Activated T-cell treated with anti-CD3 and anti-CD28 coated beads, Interleukin-2, amount 50 U/mL, for 24 hours (primary cell): ENCODE measurements around the gene INTS14.
"Not testable (repeated sequence)": the region's sequence is repeated elsewhere in the genome, so short reads cannot be mapped to it uniquely, and the experiment has no call there.

Experiments used
- DNase-seq: peaks from one replicate; pipeline ENCODE4 v3.0.0-alpha.2; 2020
- H3K27ac Mint-ChIP-seq: 2 replicates; pipeline ENCODE4 v1.8.0; 2020; ENCODE audit warnings: mild to moderate bottlenecking, mixed read lengths
- H3K27me3 Mint-ChIP-seq: 2 replicates; pipeline ENCODE4 v1.8.0; 2020; ENCODE audit warnings: mixed read lengths
- H3K36me3 Mint-ChIP-seq: 2 replicates; pipeline ENCODE4 v1.8.0; 2020; ENCODE audit warnings: low read depth, mixed read lengths
- H3K4me1 Mint-ChIP-seq: 2 replicates; pipeline ENCODE4 v1.8.0; 2020; ENCODE audit warnings: low read depth, mixed read lengths
- H3K4me3 Mint-ChIP-seq: 2 replicates; pipeline ENCODE4 v1.8.0; 2020; ENCODE audit warnings: mild to moderate bottlenecking, moderate library complexity, mixed read lengths
- H3K9me3 Mint-ChIP-seq: 2 replicates; pipeline ENCODE4 v1.8.0; 2020; ENCODE audit warnings: mixed read lengths

Gene INTS14

DNA sequence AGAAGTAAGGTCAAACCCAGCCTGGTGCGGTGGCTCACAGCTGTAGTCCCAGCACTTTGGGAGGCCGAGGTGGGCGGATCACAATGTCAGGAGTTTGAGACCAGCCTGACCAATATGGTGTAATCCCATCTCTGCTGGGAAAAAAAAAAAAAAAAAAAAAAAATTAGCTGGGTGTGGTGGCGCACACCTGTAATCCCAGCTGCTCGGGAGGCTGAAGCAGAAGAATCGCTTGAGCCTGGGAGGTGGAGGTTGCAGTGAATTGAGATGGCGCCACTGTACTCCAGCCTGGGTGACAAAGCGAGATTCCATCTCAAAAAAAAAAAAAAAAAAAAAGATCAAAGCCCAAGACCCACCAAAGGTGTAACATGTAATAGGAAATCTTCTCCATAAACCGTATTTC, 61.6 kb downstream of the INTS14 start:
- Mint-ChIP-seq H3K36me3 (peaks cover 26% of the 10 kb centered on the region), H3K4me1 (peaks cover 18% of the 10 kb centered on the region)
- not testable (repeated sequence) for H3K27me3 Mint-ChIP-seq, H3K9me3 Mint-ChIP-seq, H3K4me3 Mint-ChIP-seq, DNase-seq, H3K27ac Mint-ChIP-seq

GRCh38 chr15:65547841-65548240, 63.1 kb downstream of the INTS14 start:
- H3K4me3 Mint-ChIP-seq: no peak overlapping the region
- no peak for DNase-seq
- H3K4me1 Mint-ChIP-seq: peaks cover 21% of the 10 kb centered on the region
- H3K27ac Mint-ChIP-seq: no peak overlapping the region
- no peaks in the 10 kb centered on the region for H3K9me3 Mint-ChIP-seq
- peaks cover 14% of the 10 kb centered on the region for H3K36me3 Mint-ChIP-seq
- H3K27me3 Mint-ChIP-seq: no peaks in the 10 kb centered on the region

DNA sequence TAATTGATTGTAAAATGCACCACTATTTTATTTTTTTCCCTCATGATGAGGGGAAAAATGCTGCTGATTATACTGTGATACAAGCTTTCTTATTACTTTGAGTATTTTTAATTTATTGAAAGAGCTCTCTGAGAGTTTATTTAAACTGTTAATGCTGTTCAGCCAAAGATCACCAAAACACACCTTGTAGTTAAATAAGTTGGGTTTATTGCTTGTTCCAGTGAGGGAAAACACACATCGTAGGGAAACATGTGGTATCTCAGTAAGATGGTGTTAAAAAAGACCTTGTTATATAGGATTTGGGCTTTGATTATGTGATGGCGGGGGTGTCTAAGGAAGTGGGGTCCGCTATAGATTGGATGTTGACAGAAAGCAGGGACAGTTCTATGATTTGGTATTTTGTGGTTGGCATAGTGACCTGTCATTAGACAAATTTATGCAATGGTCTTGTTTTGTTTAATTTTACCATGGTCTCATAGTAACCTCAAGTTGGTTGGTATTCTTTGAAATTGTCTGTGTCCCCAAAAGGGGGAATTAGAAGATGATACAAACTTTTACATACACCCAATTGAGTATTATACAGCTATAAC, 69.6 kb downstream of the INTS14 start:
- H3K36me3 Mint-ChIP-seq: peaks cover 21% of the 10 kb centered on the region
- H3K27me3 Mint-ChIP-seq: no peaks in the 10 kb centered on the region
- no peak overlapping the region for H3K27ac Mint-ChIP-seq
- no peak for DNase-seq
- H3K4me3 Mint-ChIP-seq: no peak overlapping the region
- H3K4me1 Mint-ChIP-seq: peaks cover 24% of the 10 kb centered on the region
- H3K9me3 Mint-ChIP-seq: no peaks in the 10 kb centered on the region

DNA sequence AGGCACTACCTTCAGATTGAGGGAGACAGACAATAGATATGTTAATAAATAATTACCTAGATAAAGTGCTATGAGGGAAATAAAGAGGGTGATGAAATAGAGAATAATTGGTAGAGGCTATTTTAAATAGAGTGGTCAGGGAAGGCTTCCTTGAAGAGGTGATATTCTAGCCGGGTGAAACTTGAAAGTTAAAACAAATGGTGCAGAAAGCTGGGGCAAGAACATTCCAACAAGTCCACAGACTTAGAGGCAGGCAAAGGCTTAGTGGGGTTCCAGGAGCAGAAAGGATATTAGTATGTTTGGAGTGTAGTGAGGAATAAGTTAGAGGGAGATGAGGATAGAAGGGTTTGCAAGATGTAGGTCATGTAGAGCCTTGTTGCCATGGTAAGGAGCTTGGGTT, 70.6 kb downstream of the INTS14 start:
- Mint-ChIP-seq H3K27me3 (no peaks in the 10 kb centered on the region), H3K4me1 (peaks cover 26% of the 10 kb centered on the region), H3K36me3 (peaks cover 29% of the 10 kb centered on the region), H3K9me3 (no peaks in the 10 kb centered on the region), H3K27ac (no peak overlapping the region), H3K4me3 (no peak overlapping the region)
- no peak for DNase-seq

- Mint-ChIP-seq H3K36me3 (peaks cover 52% of the 10 kb centered on the region), H3K4me3 (no peak overlapping the region), H3K9me3 (no peaks in the 10 kb centered on the region), H3K4me1 (peaks cover 43% of the 10 kb centered on the region), H3K27me3 (no peaks in the 10 kb centered on the region), H3K27ac (no peak overlapping the region)
- no peak for DNase-seq
Observed at GRCh38 chr15:65535192-65535591, 75.7 kb downstream of the INTS14 start.

- Mint-ChIP-seq H3K4me1 (peaks cover 42% of the 10 kb centered on the region), H3K4me3 (peak overlapping the region; percentile 23), H3K36me3 (peaks cover 43% of the 10 kb centered on the region), H3K27me3 (no peaks in the 10 kb centered on the region), H3K9me3 (no peaks in the 10 kb centered on the region), H3K27ac (peak overlapping the region; percentile 37)
- DNase-seq: no peak
Observed at GRCh38 chr15:65533057-65533756, 77.7 kb downstream of the INTS14 start.

DNA sequence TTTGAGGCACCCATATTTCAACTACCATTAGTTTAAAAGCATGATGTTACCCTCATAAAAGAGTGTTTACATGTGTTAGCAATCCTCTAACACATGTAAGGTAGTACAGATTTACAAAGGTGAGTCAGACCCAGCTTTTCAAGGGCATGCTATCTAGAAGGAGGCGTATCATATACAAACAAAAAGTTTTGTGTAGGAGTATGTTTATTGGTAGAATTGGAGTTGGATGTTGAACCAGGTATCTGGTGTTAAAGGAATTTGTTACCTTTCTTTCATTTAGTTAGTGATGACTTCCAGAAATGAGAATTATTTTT, 78.2 kb downstream of the INTS14 start:
- H3K4me3 Mint-ChIP-seq: peak overlapping the region; percentile 38
- peak overlapping the region; percentile 37 for H3K27ac Mint-ChIP-seq
- DNase-seq: no peak
- peaks cover 39% of the 10 kb centered on the region for H3K4me1 Mint-ChIP-seq
- H3K36me3 Mint-ChIP-seq: peaks cover 40% of the 10 kb centered on the region
- no peaks in the 10 kb centered on the region for H3K27me3 Mint-ChIP-seq
- no peaks in the 10 kb centered on the region for H3K9me3 Mint-ChIP-seq

GRCh38 chr15:65530318-65531111, 80.4 kb downstream of the INTS14 start, which contains the start of gene HACD3:
Gene HACD3, plus strand, starts transcription at chr15:65530463. Its CDS starts 169 bp downstream, at chr15:65530632.
- Mint-ChIP-seq H3K27me3 (no peaks in the 10 kb centered on the region), H3K4me1 (peaks cover 36% of the 10 kb centered on the region)
- peak; percentile 95 for DNase-seq

DNA sequence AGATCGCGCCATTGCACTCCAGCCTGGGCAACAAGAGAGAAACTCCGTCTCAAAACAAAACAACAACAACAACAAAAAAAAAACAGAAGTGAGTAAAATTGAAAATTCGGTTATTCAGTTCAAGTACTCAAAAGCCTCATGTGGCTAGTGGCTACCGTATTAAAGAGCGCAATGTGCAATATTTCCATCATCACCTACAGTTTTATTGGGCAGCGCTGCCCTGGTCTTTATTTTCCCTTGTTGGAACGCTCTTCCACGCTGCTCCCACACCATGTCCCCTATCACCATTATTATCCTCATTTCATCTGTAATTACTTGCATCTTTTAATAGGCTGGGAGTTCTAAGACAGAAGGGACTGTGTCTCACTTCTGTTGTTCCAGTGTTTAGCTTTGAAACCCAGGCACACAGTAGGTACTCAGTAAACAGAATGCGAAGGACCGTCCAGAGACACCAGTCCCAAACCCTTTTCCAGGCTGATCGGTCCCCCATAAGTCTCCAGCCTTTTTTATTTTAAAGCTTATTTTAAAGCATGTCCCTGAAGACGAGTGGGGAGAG, 81.1 kb downstream of the INTS14 start:
- H3K27ac Mint-ChIP-seq: peak overlapping the region; percentile 91

More at GRCh38 chr15:65530318-65531111, 80.4 kb downstream of the INTS14 start, which contains the start of gene HACD3:
- peak within 1 kb of the TSS; percentile 91 for H3K27ac Mint-ChIP-seq
- peaks cover 29% of the 10 kb centered on the region for H3K36me3 Mint-ChIP-seq
- H3K4me3 Mint-ChIP-seq: peak within 1 kb of the TSS; percentile 87
- no peaks in the 10 kb centered on the region for H3K9me3 Mint-ChIP-seq

More for the DNA sequence above, 81.1 kb downstream of the INTS14 start:
- Mint-ChIP-seq H3K27me3 (no peaks in the 10 kb centered on the region), H3K9me3 (no peaks in the 10 kb centered on the region), H3K4me3 (peak overlapping the region; percentile 87), H3K36me3 (peaks cover 24% of the 10 kb centered on the region), H3K4me1 (peaks cover 33% of the 10 kb centered on the region)
- no peak for DNase-seq
